HUES48 (cell line): ENCODE results near the gene USP35.
"Not testable (repeated sequence)": the region's sequence is repeated elsewhere in the genome, so short reads cannot be mapped to it uniquely, and the experiment has no call there.

Experiments
- H3K27ac ChIP-seq: one replicate; pipeline ENCODE4 v1.7.0; 2013; ENCODE audit warnings: low read depth, low read length, inconsistent platforms
- H3K27me3 ChIP-seq: 2 replicates; pipeline ENCODE4 v1.6.1; 2013; ENCODE audit warnings: mild to moderate bottlenecking, low read length; ENCODE audit not compliant: control insufficient read depth, insufficient read depth
- H3K36me3 ChIP-seq: 2 replicates; pipeline ENCODE4 v1.6.1; 2013; ENCODE audit warnings: low read length; ENCODE audit not compliant: control insufficient read depth, insufficient read depth
- H3K4me1 ChIP-seq: 2 replicates; pipeline ENCODE4 v1.6.1; 2013; ENCODE audit warnings: mild to moderate bottlenecking, low read length; ENCODE audit not compliant: control insufficient read depth, insufficient read depth
- H3K4me3 ChIP-seq: 2 replicates; pipeline ENCODE4 v1.5.1; 2013; ENCODE audit warnings: mild to moderate bottlenecking, low read depth, low read length
- H3K9ac ChIP-seq: 2 replicates; pipeline ENCODE4 v1.6.1; 2013; ENCODE audit warnings: mild to moderate bottlenecking, low read depth, low read length, moderate library complexity
- H3K9me3 ChIP-seq: 2 replicates; pipeline ENCODE4 v1.6.1; 2013; ENCODE audit warnings: low read length; ENCODE audit not compliant: control insufficient read depth, insufficient read depth

USP35 gene

GRCh38 chr11:78227921-78228320 lies 39.2 kb downstream of the USP35 start:
- Histone ChIP-seq H3K4me1 (no peaks in the 10 kb centered on the region), H3K27ac (no peak overlapping the region), H3K9ac (no peak overlapping the region), H3K27me3 (no peaks in the 10 kb centered on the region), H3K4me3 (no peak overlapping the region), H3K9me3 (no peaks in the 10 kb centered on the region), H3K36me3 (no peaks in the 10 kb centered on the region)

GRCh38 chr11:78228467-78228866 lies 39.7 kb downstream of the USP35 start:
- Histone ChIP-seq H3K9me3 (no peaks in the 10 kb centered on the region), H3K9ac (no peak overlapping the region), H3K27ac (no peak overlapping the region), H3K27me3 (no peaks in the 10 kb centered on the region), H3K4me3 (no peak overlapping the region), H3K36me3 (no peaks in the 10 kb centered on the region), H3K4me1 (no peaks in the 10 kb centered on the region)

- Histone ChIP-seq H3K9ac (no peak overlapping the region), H3K4me3 (no peak overlapping the region), H3K27ac (no peak overlapping the region), H3K9me3 (no peaks in the 10 kb centered on the region), H3K36me3 (no peaks in the 10 kb centered on the region), H3K4me1 (no peaks in the 10 kb centered on the region), H3K27me3 (no peaks in the 10 kb centered on the region)
Observed at GRCh38 chr11:78229106-78229505, 40.4 kb downstream of the USP35 start.

GRCh38 chr11:78230161-78230877 lies 41.6 kb downstream of the USP35 start:
- no peak overlapping the region for H3K27ac ChIP-seq
- no peak overlapping the region for H3K9ac ChIP-seq
- H3K9me3 ChIP-seq, result no peaks in the 10 kb centered on the region
- H3K4me3 ChIP-seq, result no peak overlapping the region
- H3K4me1 ChIP-seq, result no peaks in the 10 kb centered on the region
- H3K27me3 ChIP-seq, result no peaks in the 10 kb centered on the region
- H3K36me3 ChIP-seq, result no peaks in the 10 kb centered on the region

GRCh38 chr11:78231962-78232501 lies 43.3 kb downstream of the USP35 start:
- no peaks in the 10 kb centered on the region for H3K4me1 ChIP-seq
- no peaks in the 10 kb centered on the region for H3K9me3 ChIP-seq
- H3K9ac ChIP-seq, result no peak overlapping the region
- no peaks in the 10 kb centered on the region for H3K36me3 ChIP-seq
- no peak overlapping the region for H3K27ac ChIP-seq
- no peaks in the 10 kb centered on the region for H3K27me3 ChIP-seq
- no peak overlapping the region for H3K4me3 ChIP-seq

- not testable (repeated sequence) for H3K36me3 ChIP-seq, H3K9me3 ChIP-seq, H3K9ac ChIP-seq, H3K27me3 ChIP-seq, H3K4me1 ChIP-seq, H3K4me3 ChIP-seq, H3K27ac ChIP-seq
Observed at GRCh38 chr11:78233046-78233445, 44.3 kb downstream of the USP35 start.

GRCh38 chr11:78234006-78234405 lies 45.3 kb downstream of the USP35 start:
- no peaks in the 10 kb centered on the region for H3K9me3 ChIP-seq
- H3K27ac ChIP-seq, result no peak overlapping the region
- H3K9ac ChIP-seq, result no peak overlapping the region
- no peak overlapping the region for H3K4me3 ChIP-seq
- no peaks in the 10 kb centered on the region for H3K36me3 ChIP-seq
- no peaks in the 10 kb centered on the region for H3K4me1 ChIP-seq
- no peaks in the 10 kb centered on the region for H3K27me3 ChIP-seq

GRCh38 chr11:78237293-78238046 lies 48.8 kb downstream of the USP35 start:
- Histone ChIP-seq H3K36me3 (no peaks in the 10 kb centered on the region), H3K9ac (no peak overlapping the region), H3K27me3 (no peaks in the 10 kb centered on the region), H3K4me1 (no peaks in the 10 kb centered on the region), H3K9me3 (no peaks in the 10 kb centered on the region), H3K27ac (no peak overlapping the region), H3K4me3 (no peak overlapping the region)

GRCh38 chr11:78239781-78240180 lies 51.1 kb downstream of the USP35 start:
- Histone ChIP-seq H3K27me3 (no peaks in the 10 kb centered on the region), H3K9ac (no peak overlapping the region), H3K9me3 (no peaks in the 10 kb centered on the region), H3K36me3 (no peaks in the 10 kb centered on the region), H3K4me3 (no peak overlapping the region), H3K27ac (no peak overlapping the region), H3K4me1 (no peaks in the 10 kb centered on the region)

- H3K4me3 ChIP-seq, result no peak overlapping the region
- no peaks in the 10 kb centered on the region for H3K9me3 ChIP-seq
- H3K27me3 ChIP-seq, result no peaks in the 10 kb centered on the region
- no peak overlapping the region for H3K9ac ChIP-seq
- no peak overlapping the region for H3K27ac ChIP-seq
- H3K36me3 ChIP-seq, result no peaks in the 10 kb centered on the region
- no peaks in the 10 kb centered on the region for H3K4me1 ChIP-seq
Observed at GRCh38 chr11:78241475-78241874, 52.8 kb downstream of the USP35 start.

- Histone ChIP-seq H3K4me1 (no peaks in the 10 kb centered on the region), H3K4me3 (no peak overlapping the region), H3K27ac (no peak overlapping the region), H3K9ac (no peak overlapping the region), H3K9me3 (no peaks in the 10 kb centered on the region), H3K36me3 (no peaks in the 10 kb centered on the region), H3K27me3 (no peaks in the 10 kb centered on the region)
Observed at GRCh38 chr11:78244080-78244479, 55.4 kb downstream of the USP35 start.
